HG03045 (cell line): Measurements from ENCODE around the gene LRRN4CL.
A peak's percentile ranks its signal among the peaks of the same experiment; 100 is the strongest.

Experiments used
- ATAC-seq: cut with Tn5 transposase; IDR thresholded peaks from one replicate; pipeline ENCODE4 v1.9.1; 2021; ENCODE audit warnings: mild to moderate bottlenecking, moderate library complexity; ENCODE audit not compliant: unreplicated experiment

LRRN4CL gene

DNA sequence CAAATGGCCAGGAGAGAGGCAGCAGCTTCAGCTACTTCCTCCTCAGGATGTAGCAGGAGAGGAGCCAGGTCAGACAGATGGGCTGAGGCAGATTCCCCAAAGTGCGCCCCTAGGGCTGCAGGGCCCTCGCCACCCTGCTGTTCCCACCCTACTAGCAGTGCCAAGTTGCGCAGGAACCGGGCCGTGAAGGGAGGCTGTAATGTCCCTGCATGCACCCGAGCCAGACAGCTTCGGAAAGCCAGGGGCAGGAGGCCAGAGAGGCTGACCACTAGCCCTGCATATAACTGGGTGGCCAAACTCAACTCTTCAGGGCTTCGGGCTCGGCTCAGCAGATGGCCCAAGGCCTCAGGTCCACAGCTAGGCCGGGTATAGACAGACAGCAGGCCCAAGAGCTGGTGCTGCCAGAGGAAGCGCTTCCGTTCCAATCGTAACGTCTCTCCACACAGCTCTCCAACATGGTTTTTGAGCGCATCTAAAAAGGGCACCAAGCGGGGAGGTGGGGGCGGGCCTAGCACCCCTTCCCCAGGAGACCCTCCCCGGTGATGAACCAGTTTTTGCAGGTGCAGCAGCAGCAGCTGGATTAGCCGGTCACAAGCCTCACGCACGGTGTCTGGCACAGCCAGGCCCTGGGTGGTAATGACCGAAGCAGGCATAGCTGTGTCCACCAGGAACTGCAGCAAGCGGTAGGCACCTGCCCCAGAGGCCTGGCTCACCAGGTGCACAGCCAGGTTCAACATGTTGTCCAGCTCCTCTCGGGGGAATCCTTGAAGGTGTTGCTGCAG, 41.0 kb downstream of the LRRN4CL start:
- ATAC-seq, result no peak

DNA sequence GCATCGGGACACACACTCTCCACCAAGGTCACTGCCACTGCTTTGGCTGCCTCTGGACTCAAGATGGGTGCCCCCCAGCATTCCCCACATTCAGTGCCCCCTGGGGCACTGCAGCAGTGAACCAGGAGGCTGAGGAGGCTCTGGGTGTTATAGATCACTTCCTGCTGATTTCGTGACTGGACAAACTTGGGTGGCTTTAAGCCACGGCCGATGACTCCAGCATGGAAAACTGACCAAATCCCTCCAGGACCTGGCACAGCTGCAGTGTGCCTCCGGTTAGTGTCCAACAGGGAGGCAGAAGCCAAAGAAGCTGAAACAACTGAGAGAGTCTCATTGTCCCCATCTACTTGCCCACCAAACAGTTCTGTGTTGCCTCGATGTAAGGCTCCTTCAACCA, 41.7 kb downstream of the LRRN4CL start:
- ATAC-seq, result no peak

DNA sequence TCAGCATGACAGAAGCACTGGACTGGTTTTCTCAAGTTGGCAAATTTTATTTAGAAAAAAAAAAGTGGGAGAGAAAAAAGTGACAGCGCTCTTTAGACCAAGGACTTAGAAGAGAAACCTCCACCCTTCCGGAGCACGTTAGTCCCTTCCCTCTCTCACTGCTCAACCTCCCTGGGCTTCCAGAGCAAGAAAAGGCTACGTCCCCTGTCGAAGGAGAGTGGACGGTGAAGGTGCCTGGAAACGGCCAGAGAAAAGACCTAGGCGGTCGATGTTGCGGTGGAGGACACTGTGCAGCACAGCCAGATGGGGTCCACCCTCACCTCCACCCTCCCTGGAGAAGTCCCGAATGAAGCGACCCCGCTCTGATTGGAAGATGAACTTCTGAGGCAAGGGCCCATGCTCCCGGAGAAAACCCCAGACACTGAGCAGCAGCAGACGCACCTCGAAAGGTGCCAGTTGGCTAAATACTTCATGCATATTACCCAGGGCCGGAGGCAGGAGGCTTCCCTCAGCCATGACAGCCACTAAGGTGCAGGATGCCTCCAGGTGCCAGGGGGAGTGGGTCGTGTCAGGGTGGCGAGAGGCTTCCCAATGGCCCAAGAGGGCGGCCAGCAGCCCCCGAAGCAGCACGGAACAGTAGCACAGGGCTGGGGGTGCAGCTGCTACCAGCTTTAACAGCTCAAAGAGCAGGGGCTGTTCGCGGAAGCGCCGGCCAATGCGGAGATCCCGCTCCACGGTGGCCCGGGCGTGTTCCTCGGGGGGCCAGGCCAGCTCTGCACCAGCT, 42.3 kb downstream of the LRRN4CL start:
- no peak for ATAC-seq

DNA sequence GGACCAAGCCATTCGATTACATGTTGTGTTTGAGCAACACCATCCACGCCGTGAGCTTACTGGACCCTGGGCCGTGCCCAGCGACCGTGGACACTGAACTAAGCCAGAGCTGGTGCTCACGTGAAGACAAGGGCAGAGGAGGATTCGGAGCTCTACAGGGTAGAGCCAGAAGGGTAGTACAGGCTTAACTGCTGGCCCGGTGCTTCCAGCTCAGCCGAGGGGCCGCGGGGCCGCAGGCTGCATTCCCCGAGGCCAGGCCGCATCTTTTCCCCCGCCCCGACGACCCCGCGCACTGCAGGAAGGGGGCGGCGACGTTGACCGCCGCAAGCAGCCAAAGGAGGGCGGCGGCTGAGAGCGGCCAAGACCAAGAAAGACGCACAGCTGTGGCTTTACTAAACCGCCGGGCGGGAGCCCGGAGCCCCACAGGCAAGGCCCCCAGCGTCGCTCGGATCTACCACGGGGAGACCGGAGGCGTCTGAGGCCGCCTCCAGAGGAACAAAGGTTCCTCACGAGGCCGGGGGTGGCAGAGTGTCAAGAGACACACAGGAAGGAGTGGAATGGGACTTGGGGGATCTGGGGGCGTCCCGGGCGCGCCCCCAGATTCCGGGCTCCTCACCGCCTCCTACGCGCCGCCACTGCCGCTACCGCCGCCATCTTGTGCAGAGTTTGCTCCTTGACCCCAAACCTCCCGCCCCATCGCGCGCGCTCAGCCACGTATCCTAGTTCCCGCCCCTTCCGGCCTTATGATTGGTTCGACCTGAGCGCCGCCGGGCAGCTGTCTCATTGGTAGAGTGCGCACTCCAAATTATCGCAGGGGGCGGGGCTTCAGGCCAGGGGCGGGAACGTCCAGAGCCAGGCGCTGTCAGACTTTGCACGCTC, 43.1 kb downstream of the LRRN4CL start, which contains the start of gene GANAB:
Gene GANAB (minus strand): TSS at position 668 of the 879 bp plus-strand sequence. CDS start 14 bp downstream, at position 654.
- peak; percentile 91 for ATAC-seq

DNA sequence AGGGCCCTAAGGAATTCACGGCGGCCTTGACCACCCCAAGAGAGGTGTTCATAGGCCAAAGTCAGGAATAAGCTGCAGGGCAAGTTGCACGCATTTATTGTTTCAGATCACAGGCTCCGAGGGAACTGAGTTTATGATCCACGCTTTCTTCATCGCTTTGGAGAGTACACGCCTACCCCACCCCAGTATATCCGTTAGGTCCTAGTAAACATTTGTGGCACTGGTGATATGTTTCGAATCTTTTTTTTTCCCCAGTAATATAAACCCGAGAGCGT, 43.7 kb downstream of the LRRN4CL start:
- no peak for ATAC-seq

DNA sequence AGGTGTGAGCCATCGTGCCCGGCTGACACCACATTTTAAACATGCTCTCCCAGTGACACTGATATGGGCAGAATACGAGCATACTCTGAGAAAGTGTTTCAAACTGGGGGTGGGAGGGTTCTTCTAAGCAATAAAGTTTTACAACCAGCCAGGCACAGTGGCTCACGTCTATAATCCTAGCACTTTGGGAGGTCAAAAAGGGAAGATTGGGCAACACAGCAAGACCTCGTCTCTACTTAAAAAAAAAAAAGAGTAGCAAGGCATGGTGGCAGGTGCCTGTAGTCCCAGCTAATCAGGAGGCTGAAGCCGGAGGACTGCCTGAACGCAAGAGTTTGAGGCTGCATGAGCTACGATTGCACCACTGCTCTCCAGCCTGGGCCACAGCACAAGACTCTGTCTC, 45.1 kb downstream of the LRRN4CL start:
- ATAC-seq, result no peak
